Testis (tissue), 3 donors: ENCODE data around the gene EPC1. TPM values are rescaled to one million over a fixed set of nuclear protein-coding genes. Genes with fewer than 3 reads are reported as not detected.

Source experiments
- DNase-seq: peaks from one replicate; pipeline ENCODE4 v3.0.0-alpha.2; 2019
- H3K27ac ChIP-seq, 2 donors: fragments of 200-600 bp; sonication (generic); one replicate each; pipeline ENCODE4 v1.5.1; 2019
- H3K27me3 ChIP-seq: fragments of 200-600 bp; sonication (generic); one replicate; pipeline ENCODE4 v1.5.1; 2019
- H3K36me3 ChIP-seq: fragments of 200-600 bp; sonication (generic); one replicate; pipeline ENCODE4 v1.5.1; 2017; ENCODE audit warnings: low read depth; ENCODE audit errors: missing control alignments
- H3K4me1 ChIP-seq: fragments of 200-600 bp; sonication (generic); one replicate; pipeline ENCODE4 v1.5.1; 2019
- H3K4me3 ChIP-seq, 2 donors: fragments of 200-600 bp; sonication (generic); one replicate each; pipeline ENCODE4 v1.5.1; 2017 to 2019
- H3K9me3 ChIP-seq: fragments of 200-600 bp; sonication (generic); one replicate; pipeline ENCODE4 v1.5.1; 2017
- POLR2A ChIP-seq: fragments of 450-650 bp; IDR thresholded peaks from one replicate; pipeline ENCODE4 v1.6.1; 2017; ENCODE audit warnings: antibody characterized with exemption, mild to moderate bottlenecking, moderate library complexity
- WGBS, 2 donors: methylation state at CpG; one replicate each; pipeline ENCODE4 v1.1.5; 2018; 5-methylcytosine and 5-hydroxymethylcytosine counted together
- intact Hi-C: fragments of 100-400 bp; cut with DNase I; formaldehyde crosslinking; loops from one replicate; pipeline ENCODE4 v1.15.1; 2023; ENCODE audit warnings: low total_unique reads
- polyA plus RNA-seq: library from polyadenylated mRNA; stranded (reverse); fragments of 350-450 nt; fragmentation: Illumina TruSeq; extraction: RNeasy Lipid Tissue Mini Kit (QIAGEN cat#74804); gene quantifications from one replicate; pipeline ENCODE4 v1.2.3, GENCODE V29; 2014; ENCODE audit warnings: low read depth, low replicate concordance; ENCODE audit not compliant: insufficient read depth
- total RNA-seq, 2 donors: library from RNA; depleted of rRNA; stranded (reverse); fragments of >200 nt; gene quantifications; one replicate each; pipeline ENCODE4 v1.2.3, GENCODE V29; 2016
- TF ChIP-seq, protein P1 (sequence below), 3 experiments: fragments of 450-650 bp in 2 of 3; fragments of 200-600 bp in 1 of 3; sonication (generic) in 1 of 3; IDR thresholded peaks; one replicate each; pipeline ENCODE4 v1.5.1; 2016 to 2019; ENCODE audit warnings: antibody characterized with exemption in 3 of 3, mild to moderate bottlenecking in 2 of 3, moderate library complexity in 1 of 3

The EPC1 gene
- total and polyA plus RNA-seq, 3 donors from 2014 or later, result 34.8 to 65.8 (median 65.4) TPM

DNA sequence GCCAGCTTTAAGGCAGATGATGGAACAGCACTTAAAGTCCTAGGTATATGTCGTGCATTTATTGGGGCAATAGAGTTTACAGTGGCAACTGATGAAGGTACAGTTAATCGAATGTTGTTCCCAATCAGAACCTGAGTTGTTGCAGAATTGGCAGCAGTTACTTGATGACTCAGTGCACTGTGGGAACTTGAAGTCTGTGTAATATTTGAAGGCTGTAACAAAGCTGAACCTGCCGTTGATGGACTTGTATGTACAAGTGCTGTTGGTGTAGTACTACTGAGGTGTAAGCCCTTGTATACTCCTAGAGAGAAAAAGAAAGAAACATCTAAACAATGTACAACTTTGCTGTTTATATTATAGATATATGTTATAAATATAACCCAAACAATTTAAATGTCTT lies 75.3 kb downstream of the EPC1 start:
- 86 to 87% methylated on average over 3 of the region's 3 CpGs for WGBS, 2 donors
- no peak for DNase-seq

DNA sequence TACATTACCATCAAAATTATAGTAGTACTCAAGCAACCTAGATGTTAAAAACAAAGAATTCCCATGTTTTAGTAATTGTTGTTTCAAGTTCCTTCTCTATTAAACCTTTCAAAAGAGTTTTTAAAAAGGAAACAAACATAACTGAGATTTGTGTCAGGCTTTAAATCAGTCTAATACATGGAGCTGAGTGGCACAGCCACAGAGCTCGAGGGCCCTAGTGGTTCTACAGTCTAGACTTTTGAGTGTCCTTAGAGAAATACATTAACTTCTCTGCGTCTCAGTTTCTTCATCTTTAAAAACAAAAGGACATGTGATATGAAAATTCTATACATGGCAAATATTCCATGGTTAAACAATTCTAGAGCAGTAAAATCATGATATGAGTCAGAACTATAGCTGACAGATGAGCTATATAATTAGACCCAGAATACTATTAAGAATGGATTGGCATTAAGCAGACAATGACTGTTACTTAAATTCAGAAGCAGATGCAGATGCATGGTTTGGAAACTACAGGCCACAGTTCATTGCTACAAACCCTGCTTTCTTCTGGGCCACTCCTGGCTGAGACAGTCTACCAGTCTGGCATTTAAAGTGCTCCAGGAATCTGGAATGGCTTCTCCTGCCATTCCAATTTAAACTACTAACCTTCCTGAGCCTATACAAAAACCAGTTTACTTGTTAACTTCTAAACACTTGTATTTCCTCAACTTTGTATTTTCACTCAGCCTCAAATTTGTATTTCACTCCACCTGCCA lies 77.4 kb downstream of the EPC1 start:
- no peaks in the 10 kb centered on the region for H3K27me3 ChIP-seq
- no peaks in the 10 kb centered on the region for H3K4me1 ChIP-seq
- H3K36me3 ChIP-seq, result no peaks in the 10 kb centered on the region
- TF ChIP-seq, protein P1, sequence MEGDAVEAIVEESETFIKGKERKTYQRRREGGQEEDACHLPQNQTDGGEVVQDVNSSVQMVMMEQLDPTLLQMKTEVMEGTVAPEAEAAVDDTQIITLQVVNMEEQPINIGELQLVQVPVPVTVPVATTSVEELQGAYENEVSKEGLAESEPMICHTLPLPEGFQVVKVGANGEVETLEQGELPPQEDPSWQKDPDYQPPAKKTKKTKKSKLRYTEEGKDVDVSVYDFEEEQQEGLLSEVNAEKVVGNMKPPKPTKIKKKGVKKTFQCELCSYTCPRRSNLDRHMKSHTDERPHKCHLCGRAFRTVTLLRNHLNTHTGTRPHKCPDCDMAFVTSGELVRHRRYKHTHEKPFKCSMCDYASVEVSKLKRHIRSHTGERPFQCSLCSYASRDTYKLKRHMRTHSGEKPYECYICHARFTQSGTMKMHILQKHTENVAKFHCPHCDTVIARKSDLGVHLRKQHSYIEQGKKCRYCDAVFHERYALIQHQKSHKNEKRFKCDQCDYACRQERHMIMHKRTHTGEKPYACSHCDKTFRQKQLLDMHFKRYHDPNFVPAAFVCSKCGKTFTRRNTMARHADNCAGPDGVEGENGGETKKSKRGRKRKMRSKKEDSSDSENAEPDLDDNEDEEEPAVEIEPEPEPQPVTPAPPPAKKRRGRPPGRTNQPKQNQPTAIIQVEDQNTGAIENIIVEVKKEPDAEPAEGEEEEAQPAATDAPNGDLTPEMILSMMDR (IDR thresholded peaks at IDR 0.05), result no peak
- no peak for TF ChIP-seq POLR2A
- WGBS, 2 donors, result 87 to 94% methylated on average over 2 of the region's 2 CpGs
- no peak overlapping the region for H3K27ac ChIP-seq
- intact Hi-C loops, result no loop called here
- no peaks in the 10 kb centered on the region for H3K9me3 ChIP-seq
- H3K4me3 ChIP-seq, result no peak overlapping the region
- no peak for DNase-seq

More for the DNA sequence above, 75.3 kb downstream of the EPC1 start:
- no peak overlapping the region for H3K27ac ChIP-seq
- no peaks in the 10 kb centered on the region for H3K27me3 ChIP-seq
- TF ChIP-seq, protein P1 (IDR thresholded peaks at IDR 0.05), result no peak
- TF ChIP-seq POLR2A, result no peak
- H3K9me3 ChIP-seq, result no peaks in the 10 kb centered on the region
- no peaks in the 10 kb centered on the region for H3K4me1 ChIP-seq
- H3K4me3 ChIP-seq, result no peak overlapping the region
- H3K36me3 ChIP-seq, result no peaks in the 10 kb centered on the region
- intact Hi-C loops, result no loop called here

GRCh38 chr10:32268788-32269187 lies 78.2 kb downstream of the EPC1 start:
- DNase-seq, result no peak
- 88 to 90% methylated on average over 4 of the region's 4 CpGs for WGBS, 2 donors
- intact Hi-C loops, result no loop called here
- Histone ChIP-seq H3K4me1 (no peaks in the 10 kb centered on the region), H3K27ac (no peak overlapping the region), H3K36me3 (no peaks in the 10 kb centered on the region), H3K27me3 (no peaks in the 10 kb centered on the region), H3K9me3 (no peaks in the 10 kb centered on the region), H3K4me3 (no peak overlapping the region)
- TF ChIP-seq, protein P1 (IDR thresholded peaks at IDR 0.05), result no peak
- no peak for TF ChIP-seq POLR2A

GRCh38 chr10:32266979-32267378 lies 80.0 kb downstream of the EPC1 start:
- DNase-seq, result no peak
- H3K27me3 ChIP-seq, result no peaks in the 10 kb centered on the region
- H3K4me1 ChIP-seq, result no peaks in the 10 kb centered on the region
- H3K27ac ChIP-seq, result no peak overlapping the region
- TF ChIP-seq, protein P1 (IDR thresholded peaks at IDR 0.05), result no peak
- TF ChIP-seq POLR2A, result no peak
- H3K36me3 ChIP-seq, result no peaks in the 10 kb centered on the region
- no peaks in the 10 kb centered on the region for H3K9me3 ChIP-seq
- WGBS, 2 donors, result 88 to 91% methylated on average over 5 of the region's 5 CpGs
- H3K4me3 ChIP-seq, result no peak overlapping the region
- intact Hi-C loops, result no loop called here

DNA sequence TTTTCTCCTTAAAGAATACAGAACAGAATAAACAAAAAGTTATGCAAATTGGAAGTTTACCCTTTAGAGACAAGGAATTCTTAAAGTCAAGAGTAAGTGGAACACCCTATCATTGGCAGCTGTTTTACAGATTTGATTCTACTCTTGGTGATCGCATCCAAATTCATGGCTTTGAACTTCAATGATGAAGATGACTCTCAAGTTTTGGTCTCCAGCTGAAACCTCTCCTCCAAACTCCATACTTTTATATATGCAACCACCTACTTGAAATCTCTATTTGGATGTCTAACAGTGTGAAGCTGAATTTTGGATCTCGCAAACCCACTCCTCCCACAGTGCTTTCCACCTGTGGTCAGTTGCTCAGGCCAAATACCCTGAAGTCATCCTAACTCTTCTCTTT lies 80.4 kb downstream of the EPC1 start:
- Histone ChIP-seq H3K27me3 (no peaks in the 10 kb centered on the region), H3K36me3 (no peaks in the 10 kb centered on the region), H3K9me3 (no peaks in the 10 kb centered on the region), H3K4me1 (no peaks in the 10 kb centered on the region), H3K27ac (no peak overlapping the region), H3K4me3 (no peak overlapping the region)
- intact Hi-C loops, result no loop called here
- TF ChIP-seq, protein P1 (IDR thresholded peaks at IDR 0.05), result no peak
- TF ChIP-seq POLR2A, result no peak
- WGBS, 2 donors, result 92 to 100% methylated on average over 2 of the region's 2 CpGs
- no peak for DNase-seq
